Measurements from ENCODE around the gene KIFC1.

The KIFC1 gene

GRCh38 chr6:33427585-33428223 is 36.1 kb downstream of the KIFC1 start:
- DNase-seq: no peak

GRCh38 chr6:33428224-33428965 is 36.8 kb downstream of the KIFC1 start:
- peak; percentile 53 to 74 for DNase-seq

GRCh38 chr6:33428966-33429749 is 37.5 kb downstream of the KIFC1 start:
- DNase-seq: no peak

- no peak for DNase-seq
Observed at GRCh38 chr6:33429750-33430052, 38.1 kb downstream of the KIFC1 start.

GRCh38 chr6:33430334-33430733 is 38.7 kb downstream of the KIFC1 start:
- DNase-seq: no peak

GRCh38 chr6:33430991-33431879 is 39.6 kb downstream of the KIFC1 start:
- peak; percentile 33 to 46 for DNase-seq

GRCh38 chr6:33431880-33432541 is 40.4 kb downstream of the KIFC1 start:
- DNase-seq: no peak

GRCh38 chr6:33432546-33432945 is 40.9 kb downstream of the KIFC1 start:
- DNase-seq: no peak

GRCh38 chr6:33433001-33433543 is 41.4 kb downstream of the KIFC1 start:
- DNase-seq: no peak

- no peak for DNase-seq
Observed at GRCh38 chr6:33433544-33434191, 42.0 kb downstream of the KIFC1 start.

GRCh38 chr6:33434961-33435360 is 43.3 kb downstream of the KIFC1 start:
- DNase-seq: no peak

GRCh38 chr6:33437666-33438065 is 46.0 kb downstream of the KIFC1 start:
- DNase-seq: no peak

- no peak for DNase-seq
Observed at GRCh38 chr6:33438978-33439594, 47.5 kb downstream of the KIFC1 start.

GRCh38 chr6:33439956-33440648 is 48.5 kb downstream of the KIFC1 start:
- DNase-seq: no peak

- DNase-seq: no peak
Observed at GRCh38 chr6:33440649-33441309, 49.2 kb downstream of the KIFC1 start.

GRCh38 chr6:33441457-33441856 is 49.8 kb downstream of the KIFC1 start:
- DNase-seq: no peak

GRCh38 chr6:33442283-33442682 is 50.7 kb downstream of the KIFC1 start:
- DNase-seq: no peak

GRCh38 chr6:33443025-33443424 is 51.4 kb downstream of the KIFC1 start:
- DNase-seq: no peak

GRCh38 chr6:33443619-33444504 is 52.2 kb downstream of the KIFC1 start:
- no peak for DNase-seq
